Measurements from ENCODE around the gene SLC43A2.

DNA sequence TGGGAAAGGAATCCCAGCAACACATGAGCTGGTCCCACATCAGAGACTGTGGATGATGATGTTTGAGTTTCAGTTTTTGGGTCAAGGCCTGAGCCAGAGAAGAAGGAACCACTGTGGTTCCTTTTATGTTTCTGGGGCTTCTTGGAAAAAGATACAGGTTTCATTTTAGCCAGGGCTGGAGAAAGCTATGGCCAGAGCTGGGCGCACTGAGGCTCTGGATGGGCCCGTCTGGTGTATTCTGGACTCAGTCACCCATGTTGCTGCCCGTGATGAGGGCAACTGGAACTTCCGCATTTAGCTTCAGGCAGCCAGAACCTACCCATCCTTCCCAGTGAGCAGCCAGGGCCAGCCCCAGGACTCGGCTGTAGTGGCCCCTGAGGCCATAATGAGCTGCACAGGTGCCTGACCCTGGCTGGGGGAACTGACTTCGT, 51.0 kb downstream of the SLC43A2 start:
- TF ChIP-seq POLR2A (IDR thresholded peaks at IDR 0.05; ENCODE audit: low read depth, low read length) (no peak), POLR2AphosphoS5 (IDR thresholded peaks at IDR 0.05; ENCODE audit: low read depth, low read length) (no peak), TAF1 (IDR thresholded peaks at IDR 0.05; ENCODE audit: borderline replicate concordance, low read depth, low read length) (no peak)
